Activated gamma-delta T cell (primary cell): Measurements from ENCODE around the gene PCDHA7.
"Not testable (repeated sequence)": the region's sequence is repeated elsewhere in the genome, so short reads cannot be mapped to it uniquely, and the experiment has no call there.

Experiments
- DNase-seq: peaks from one replicate; lab custom pipeline; 2025; lab: John Stamatoyannopoulos, UW

The PCDHA7 gene

DNA sequence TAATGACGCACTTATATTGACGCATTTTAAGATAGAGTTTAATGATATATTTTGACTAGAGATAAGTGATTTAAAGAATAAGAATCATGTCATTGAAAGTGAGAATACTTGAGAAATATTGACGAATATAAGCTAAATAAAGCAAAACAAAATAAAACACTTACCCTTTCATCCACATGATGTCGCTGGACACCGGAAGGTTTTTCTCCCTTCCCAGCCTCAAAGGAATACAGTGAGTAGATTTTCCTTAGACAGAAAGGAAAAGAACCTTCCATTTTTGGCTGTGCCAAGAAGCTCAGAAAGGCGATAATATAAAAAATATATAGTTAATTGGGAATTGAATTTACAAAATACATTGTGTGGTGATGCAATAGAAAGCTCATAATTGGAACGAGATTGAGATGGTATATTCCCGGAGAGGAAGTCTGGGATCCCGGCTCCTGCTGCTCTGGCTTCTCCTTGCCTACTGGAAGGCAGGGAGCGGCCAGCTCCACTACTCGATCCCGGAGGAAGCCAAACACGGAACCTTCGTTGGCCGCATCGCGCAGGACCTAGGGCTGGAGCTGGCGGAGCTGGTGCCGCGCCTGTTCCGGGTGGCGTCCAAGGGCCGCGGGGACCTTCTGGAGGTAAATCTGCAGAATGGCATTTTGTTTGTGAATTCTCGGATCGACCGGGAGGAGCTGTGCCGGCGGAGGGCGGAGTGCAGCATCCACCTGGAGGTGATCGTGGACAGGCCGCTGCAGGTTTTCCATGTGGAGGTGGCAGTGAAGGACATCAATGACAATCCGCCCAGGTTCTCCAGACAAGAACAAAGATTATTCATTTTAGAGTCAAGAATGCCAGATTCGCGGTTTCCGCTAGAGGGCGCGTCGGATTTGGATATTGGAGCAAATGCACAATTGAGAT is 12.4 kb upstream of the PCDHA7 start, which contains the start of gene PCDHA5:
TSS of gene PCDHA5 (plus strand) at position 239 of the 906 bp plus-strand sequence.
- DNase-seq: no peak

DNA sequence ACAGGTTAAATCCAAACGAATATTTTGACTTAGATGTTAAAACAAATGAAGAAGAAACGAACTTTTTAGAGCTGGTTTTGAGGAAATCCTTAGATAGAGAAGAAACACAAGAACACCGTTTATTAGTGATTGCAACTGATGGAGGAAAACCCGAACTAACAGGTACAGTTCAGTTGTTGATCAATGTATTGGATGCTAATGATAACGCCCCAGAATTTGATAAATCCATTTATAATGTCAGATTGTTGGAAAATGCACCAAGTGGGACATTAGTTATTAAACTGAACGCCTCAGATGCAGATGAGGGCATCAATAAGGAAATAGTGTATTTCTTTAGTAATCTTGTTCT is 11.8 kb upstream of the PCDHA7 start:
- DNase-seq: no peak

GRCh38 chr5:140822969-140823368 is 11.1 kb upstream of the PCDHA7 start:
- not testable (repeated sequence) for DNase-seq

DNA sequence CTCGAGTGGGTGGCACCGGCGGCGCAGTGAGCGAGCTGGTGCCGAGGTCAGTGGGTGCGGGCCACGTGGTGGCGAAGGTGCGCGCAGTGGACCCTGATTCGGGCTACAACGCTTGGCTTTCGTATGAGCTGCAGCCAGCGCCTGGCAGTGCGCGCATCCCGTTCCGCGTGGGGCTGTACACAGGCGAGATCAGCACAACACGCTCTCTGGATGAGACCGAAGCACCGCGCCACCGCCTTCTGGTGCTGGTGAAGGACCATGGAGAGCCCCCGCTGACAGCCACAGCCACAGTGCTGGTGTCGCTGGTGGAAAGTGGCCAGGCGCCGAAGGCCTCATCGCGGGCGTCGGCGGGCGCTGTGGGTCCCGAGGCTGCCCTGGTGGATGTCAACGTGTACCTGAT is 10.6 kb upstream of the PCDHA7 start:
- DNase-seq: no peak

DNA sequence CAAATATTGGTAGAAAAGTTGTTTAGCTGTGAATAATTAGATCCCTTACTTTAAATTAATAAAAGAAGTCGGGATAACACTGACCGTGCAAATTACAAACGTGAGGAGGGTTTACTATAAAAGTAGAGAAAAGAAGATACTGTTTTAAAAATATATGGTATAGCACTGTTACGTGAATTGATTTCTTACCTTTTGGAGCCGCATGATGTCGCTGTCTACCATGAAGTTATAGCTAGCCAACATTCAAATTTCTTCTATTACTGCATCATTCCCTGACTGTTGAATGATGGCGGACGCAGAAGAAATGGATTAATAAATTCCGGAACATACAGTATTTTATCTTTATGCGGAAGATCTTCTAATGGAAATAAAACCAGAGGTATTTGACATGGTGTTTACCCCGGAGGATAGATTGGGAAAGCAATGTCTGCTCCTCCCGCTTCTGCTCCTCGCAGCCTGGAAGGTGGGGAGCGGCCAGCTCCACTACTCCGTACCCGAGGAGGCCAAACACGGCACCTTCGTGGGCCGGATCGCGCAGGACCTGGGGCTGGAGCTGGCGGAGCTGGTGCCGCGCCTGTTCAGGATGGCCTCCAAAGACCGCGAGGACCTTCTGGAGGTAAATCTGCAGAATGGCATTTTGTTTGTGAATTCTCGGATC is 6.2 kb upstream of the PCDHA7 start, which contains the start of gene PCDHA6:
TSS of gene PCDHA6 (plus strand) at position 257 of the 658 bp plus-strand sequence. CDS start at position 389, 132 bp downstream.
- no peak for DNase-seq

DNA sequence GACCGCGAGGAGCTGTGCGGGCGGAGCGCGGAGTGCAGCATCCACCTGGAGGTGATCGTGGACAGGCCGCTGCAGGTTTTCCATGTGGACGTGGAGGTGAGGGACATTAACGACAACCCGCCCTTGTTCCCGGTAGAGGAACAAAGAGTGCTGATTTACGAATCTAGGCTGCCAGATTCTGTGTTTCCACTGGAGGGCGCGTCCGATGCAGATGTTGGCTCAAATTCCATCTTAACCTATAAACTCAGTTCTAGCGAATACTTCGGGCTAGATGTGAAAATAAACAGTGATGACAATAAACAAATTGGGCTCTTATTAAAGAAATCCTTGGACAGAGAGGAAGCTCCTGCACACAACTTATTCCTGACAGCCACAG is 5.7 kb upstream of the PCDHA7 start:
- DNase-seq: no peak

- DNase-seq: not testable (repeated sequence)
Measured at GRCh38 chr5:140829511-140830501, 4.3 kb upstream of the PCDHA7 start.

GRCh38 chr5:140834439-140835008 is 455 bp downstream of the PCDHA7 start:
- DNase-seq: not testable (repeated sequence)

DNA sequence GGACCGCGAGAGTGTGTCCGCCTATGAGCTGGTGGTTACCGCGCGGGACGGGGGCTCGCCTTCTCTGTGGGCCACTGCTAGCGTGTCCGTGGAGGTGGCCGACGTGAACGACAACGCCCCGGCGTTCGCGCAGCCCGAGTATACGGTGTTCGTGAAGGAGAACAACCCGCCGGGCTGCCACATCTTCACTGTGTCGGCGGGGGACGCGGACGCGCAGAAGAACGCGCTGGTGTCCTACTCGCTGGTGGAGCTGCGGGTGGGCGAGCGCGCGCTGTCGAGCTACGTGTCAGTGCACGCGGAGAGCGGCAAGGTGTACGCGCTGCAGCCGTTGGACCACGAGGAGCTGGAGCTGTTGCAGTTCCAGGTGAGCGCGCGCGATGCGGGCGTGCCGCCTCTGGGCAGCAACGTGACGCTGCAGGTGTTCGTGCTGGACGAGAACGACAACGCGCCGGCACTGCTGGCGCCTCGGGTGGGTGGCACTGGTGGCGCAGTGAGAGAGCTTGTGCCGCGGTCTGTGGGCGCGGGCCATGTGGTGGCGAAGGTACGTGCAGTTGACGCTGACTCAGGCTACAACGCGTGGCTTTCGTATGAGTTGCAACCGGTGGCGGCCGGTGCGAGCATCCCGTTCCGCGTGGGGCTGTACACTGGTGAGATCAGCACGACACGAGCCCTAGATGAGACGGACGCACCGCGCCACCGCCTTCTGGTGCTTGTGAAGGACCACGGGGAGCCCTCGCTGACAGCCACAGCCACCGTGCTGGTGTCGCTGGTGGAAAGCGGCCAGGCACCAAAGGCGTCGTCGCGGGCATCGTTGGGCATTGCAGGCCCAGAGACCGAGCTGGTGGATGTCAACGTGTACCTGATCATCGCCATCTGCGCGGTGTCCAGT is 1.8 kb downstream of the PCDHA7 start:
- no peak for DNase-seq

- no peak for DNase-seq
Measured at GRCh38 chr5:140840978-140841962, 7.2 kb downstream of the PCDHA7 start, which contains the start of gene PCDHA8. Gene PCDHA8 (plus strand): TSS chr5:140841187. CDS start chr5:140841322, 135 bp downstream.

- no peak for DNase-seq
Measured at GRCh38 chr5:140842798-140843733, 9.0 kb downstream of the PCDHA7 start.

- not testable (repeated sequence) for DNase-seq
Measured at GRCh38 chr5:140848139-140849102, 14.4 kb downstream of the PCDHA7 start, which contains the start of gene PCDHA9. Gene PCDHA9 (plus strand): TSS chr5:140848382. CDS start chr5:140848496, 114 bp downstream.

DNA sequence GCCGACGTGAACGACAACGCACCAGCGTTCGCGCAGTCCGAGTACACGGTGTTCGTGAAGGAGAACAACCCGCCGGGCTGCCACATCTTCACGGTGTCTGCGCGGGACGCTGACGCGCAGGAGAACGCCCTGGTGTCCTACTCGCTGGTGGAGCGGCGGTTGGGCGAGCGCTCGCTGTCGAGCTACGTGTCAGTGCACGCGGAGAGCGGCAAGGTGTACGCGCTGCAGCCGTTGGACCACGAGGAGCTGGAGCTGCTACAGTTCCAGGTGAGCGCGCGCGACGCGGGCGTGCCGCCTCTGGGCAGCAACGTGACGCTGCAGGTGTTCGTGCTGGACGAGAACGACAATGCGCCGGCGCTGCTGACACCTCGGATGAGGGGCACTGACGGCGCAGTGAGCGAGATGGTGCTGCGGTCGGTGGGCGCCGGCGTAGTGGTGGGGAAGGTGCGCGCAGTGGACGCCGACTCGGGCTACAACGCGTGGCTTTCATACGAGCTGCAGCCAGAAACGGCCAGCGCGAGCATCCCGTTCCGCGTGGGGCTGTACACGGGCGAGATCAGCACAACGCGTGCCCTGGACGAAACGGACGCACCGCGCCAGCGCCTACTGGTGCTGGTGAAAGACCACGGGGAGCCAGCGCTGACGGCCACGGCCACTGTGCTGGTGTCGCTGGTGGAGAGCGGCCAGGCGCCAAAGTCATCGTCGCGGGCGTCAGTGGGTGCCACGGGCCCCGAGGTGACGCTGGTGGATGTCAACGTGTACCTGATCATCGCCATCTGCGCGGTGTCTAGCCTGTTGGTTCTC is 16.0 kb downstream of the PCDHA7 start:
- DNase-seq: not testable (repeated sequence)

- no peak for DNase-seq
Measured at GRCh38 chr5:140855772-140856674, 22.0 kb downstream of the PCDHA7 start, which contains the start of gene PCDHA10. Gene PCDHA10 (plus strand): TSS chr5:140855897. CDS start chr5:140856049, 152 bp downstream.
